Ureter (tissue), 1 donor: Measurements from ENCODE around the gene NECAB3. TPM values are rescaled to one million over a fixed set of nuclear protein-coding genes. Genes with fewer than 3 reads are reported as not detected.

ENCODE experiments used
- DNase-seq: peaks from one replicate; pipeline ENCODE4 v3.0.0-alpha.2; 2020; ENCODE audit warnings: low spot score
- total RNA-seq: library from RNA; stranded (reverse); gene quantifications from one replicate; pipeline ENCODE4 v1.2.4, GENCODE V29; 2023
- donor health status: DM: yes; HTN: yes; CAD: no.

NECAB3 gene
- total RNA-seq, 1 donor from 2014 or later = 38.6 TPM

DNA sequence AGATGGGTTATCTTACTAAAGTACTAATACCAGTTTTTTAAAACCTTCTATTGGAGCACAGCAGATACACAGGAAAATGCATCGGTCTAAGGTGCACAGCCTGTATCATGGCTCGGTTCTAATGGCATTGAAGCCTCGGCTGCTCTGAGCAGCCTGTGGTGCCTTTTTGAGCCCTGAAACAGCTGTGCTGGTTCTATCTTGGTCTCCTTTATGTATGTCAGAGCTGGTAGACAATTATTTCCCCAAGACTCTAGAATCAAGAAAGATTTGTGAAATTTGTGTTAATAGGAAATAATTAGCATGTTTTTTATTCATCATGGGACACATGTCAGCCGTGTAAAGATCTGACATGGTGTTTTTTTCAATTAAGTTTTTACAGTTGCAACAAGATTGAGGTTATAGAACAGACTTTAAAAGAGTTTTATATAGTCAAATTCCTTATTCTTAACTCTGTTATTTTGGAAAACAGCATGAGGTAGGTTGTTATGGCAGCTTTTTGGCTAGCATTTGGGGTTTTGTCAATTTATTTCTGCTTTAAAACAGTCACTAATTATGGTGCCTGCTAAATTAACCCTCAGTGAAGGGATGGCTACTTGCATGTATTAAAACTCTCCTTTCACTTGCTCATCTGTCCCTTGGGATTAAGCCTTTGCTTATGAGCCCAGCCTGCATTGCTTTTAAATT lies 52.4 kb downstream of the NECAB3 start:
- no peak for DNase-seq

DNA sequence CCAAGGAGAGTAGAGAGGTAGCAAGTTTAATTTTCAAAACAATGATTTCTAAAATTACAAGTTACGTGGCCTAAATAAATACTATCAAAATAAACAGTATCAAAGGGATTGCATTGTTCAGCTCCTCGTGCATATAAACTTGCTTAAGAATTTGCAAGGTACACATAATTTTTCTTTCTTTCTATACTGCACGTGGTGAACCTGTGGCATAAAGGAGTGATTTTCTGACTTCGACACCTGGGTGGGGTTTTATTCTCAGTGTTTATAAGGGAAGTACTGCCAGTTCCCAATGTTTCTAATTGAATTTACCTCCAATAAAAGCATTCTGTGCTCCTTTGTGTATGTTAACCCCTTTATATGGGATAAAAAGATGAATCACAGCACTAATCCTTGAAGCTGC lies 62.2 kb downstream of the NECAB3 start:
- no peak for DNase-seq

DNA sequence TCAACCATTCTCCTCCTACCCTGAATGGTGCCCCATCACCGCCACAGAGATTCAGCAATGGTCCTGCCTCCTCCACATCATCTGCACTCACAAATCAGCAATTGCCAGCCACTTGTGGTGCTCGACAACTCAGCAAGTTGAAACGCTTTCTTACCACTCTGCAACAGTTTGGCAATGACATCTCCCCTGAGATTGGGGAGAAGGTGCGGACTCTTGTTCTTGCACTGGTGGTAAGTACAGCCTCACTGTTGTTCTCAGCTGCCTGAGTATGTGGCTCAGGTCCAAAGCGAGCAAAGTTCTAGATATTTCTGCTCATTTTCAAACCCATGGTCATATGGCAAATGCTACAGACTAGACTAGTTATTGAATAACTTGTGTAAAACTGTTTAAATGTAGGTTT lies 63.1 kb downstream of the NECAB3 start:
- DNase-seq = no peak

DNA sequence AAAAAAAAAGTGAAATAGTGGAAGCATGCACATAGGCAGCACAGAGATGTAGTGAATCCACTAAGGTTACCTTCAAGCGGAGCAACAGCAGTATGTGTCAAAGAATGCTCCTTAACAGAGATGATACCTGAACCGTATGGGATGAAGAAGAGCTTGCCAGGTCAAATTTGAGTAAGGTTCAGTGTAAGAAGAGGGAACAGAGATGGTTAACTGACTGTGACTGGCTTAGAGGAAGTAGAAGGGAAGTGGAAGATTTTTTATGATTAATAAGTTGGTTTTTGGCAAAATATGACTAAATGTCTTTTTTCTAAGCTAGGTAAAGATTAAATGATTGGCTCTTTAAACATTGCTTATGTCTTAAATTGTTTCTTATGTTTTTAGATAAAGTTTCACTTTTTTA lies 64.7 kb downstream of the NECAB3 start:
- DNase-seq = no peak

Other genes starting within 250 kb of the NECAB3 start
- gene SNTA1, start 230.7 kb downstream of the NECAB3 start, total RNA-seq = 9.6 TPM
- 20.7 TPM for gene CBFA2T2, start 184.3 kb downstream of the NECAB3 start, total RNA-seq
- gene C20orf144, start 12.1 kb downstream of the NECAB3 start, total RNA-seq = not detected
- gene ACTL10, start 7.5 kb downstream of the NECAB3 start, total RNA-seq = 3.6 TPM
- gene E2F1, start 12.0 kb upstream of the NECAB3 start, total RNA-seq = 2.0 TPM
- gene PXMP4, start 45.9 kb upstream of the NECAB3 start, total RNA-seq = 19.5 TPM
- 4.8 TPM for gene ZNF341, start 57.6 kb upstream of the NECAB3 start, total RNA-seq
- gene CHMP4B, start 136.9 kb upstream of the NECAB3 start, total RNA-seq = 124 TPM